B cell (primary cell): ENCODE measurements around the gene EEA1. TPM values are rescaled to one million over a fixed set of nuclear protein-coding genes. Genes with fewer than 3 reads are reported as not detected.

Source experiments
- ATAC-seq: fragments of 200-7000 bp; cut with Tn5 transposase; one replicate; pipeline ENCODE4 v1.10.0; 2021; ENCODE audit warnings: low read depth, mild to moderate bottlenecking, moderate number of reproducible peaks, moderate library complexity
- CTCF ChIA-PET: fragments of 350-600 bp; sonication (Branson Sonifier 250); formaldehyde crosslinking; loops from one replicate; lab custom pipeline; 2021; ENCODE audit warnings: antibody characterized with exemption, inconsistent platforms; lab: Charles Lee
- POLR2A ChIA-PET: fragments of 350-600 bp; sonication (Branson Sonifier 250); formaldehyde crosslinking; loops from one replicate; lab custom pipeline; 2021; ENCODE audit warnings: antibody characterized with exemption; lab: Charles Lee
- DNase-seq: peaks from one replicate; pipeline ENCODE4 v3.0.0; 2013
- H2AFZ ChIP-seq: 2 replicates; pipeline ENCODE4 v1.6.1; 2012; ENCODE audit warnings: mild to moderate bottlenecking, low read depth, low read length; ENCODE audit not compliant: insufficient read depth, poor library complexity, severe bottlenecking
- H3K27ac ChIP-seq, 2 donors: 1 replicate in 1 of 2; 2 replicates in 1 of 2; pipeline ENCODE4 v1.5.1; 2012 to 2013; ENCODE audit warnings: low read length in 2 of 2, mild to moderate bottlenecking in 2 of 2, moderate library complexity in 1 of 2
- H3K27me3 ChIP-seq, 4 experiments: fragments of 200-600 bp in 1 of 4; sonication (generic) in 1 of 4; replicated peaks in 1 of 4; 1 replicate in 2 of 4; 2 replicates in 2 of 4; pipeline versions ENCODE4 v1.6.1 to v1.7.0; 2013 to 2016; ENCODE audit warnings: low read length in 3 of 4, mild to moderate bottlenecking in 2 of 4, mixed read lengths in 1 of 4, moderate library complexity in 1 of 4; ENCODE audit not compliant: insufficient read depth in 4 of 4, control insufficient read depth in 3 of 4; ENCODE audit errors: control extremely low read depth in 1 of 4
- H3K36me3 ChIP-seq, 2 experiments: replicated peaks in 1 of 2; 1 replicate in 1 of 2; 2 replicates in 1 of 2; pipeline versions ENCODE4 v1.6.1 to v1.7.1; 2013; ENCODE audit warnings: low read length in 1 of 2; ENCODE audit not compliant: insufficient read depth in 2 of 2, control insufficient read depth in 1 of 2; ENCODE audit errors: control extremely low read depth in 1 of 2, extremely low read depth in 1 of 2
- H3K4me1 ChIP-seq, 2 donors: fragments of 200-600 bp in 1 of 2; sonication (generic) in 1 of 2; 1 replicate in 1 of 2; 2 replicates in 1 of 2; pipeline versions ENCODE4 v1.5.1 to v1.6.1; 2013 to 2017; ENCODE audit warnings: low read length in 2 of 2; ENCODE audit not compliant: control insufficient read depth in 2 of 2, insufficient read depth in 2 of 2
- H3K4me2 ChIP-seq: replicated peaks from 2 replicates; pipeline ENCODE3; 2012; ENCODE audit warnings: mild to moderate bottlenecking, low read depth, low read length; ENCODE audit not compliant: poor library complexity, severe bottlenecking
- H3K4me3 ChIP-seq, 5 experiments: fragments of 200-600 bp in 1 of 5; sonication (generic) in 1 of 5; 1 replicate in 3 of 5; 2 replicates in 2 of 5; pipeline versions ENCODE4 v1.5.1 to v1.7.0; 2011 to 2016; ENCODE audit warnings: low read length in 4 of 5, mild to moderate bottlenecking in 4 of 5, low read depth in 2 of 5, control low read depth in 1 of 5, moderate library complexity in 1 of 5; ENCODE audit not compliant: insufficient read depth in 1 of 5; ENCODE audit errors: control extremely low read depth in 1 of 5, extremely low read depth in 1 of 5
- H3K79me2 ChIP-seq: fragments of 200-600 bp; sonication (generic); one replicate; pipeline ENCODE4 v1.6.0; 2016; ENCODE audit warnings: low read length; ENCODE audit not compliant: control insufficient read depth, insufficient read depth
- H3K9ac ChIP-seq: fragments of 200-600 bp; sonication (generic); 2 replicates; pipeline ENCODE4 v1.6.1; 2017; ENCODE audit warnings: mild to moderate bottlenecking, low read length, moderate library complexity
- H3K9me3 ChIP-seq, 3 donors: one replicate each; pipeline versions ENCODE4 v1.6.1 to v1.7.1; 2013; ENCODE audit warnings: low read length in 2 of 3; ENCODE audit not compliant: control insufficient read depth in 2 of 3, insufficient read depth in 1 of 3; ENCODE audit errors: control extremely low read depth in 1 of 3
- H4K20me1 ChIP-seq: 2 replicates; pipeline ENCODE4 v1.6.0; 2012; ENCODE audit warnings: mild to moderate bottlenecking, low read length; ENCODE audit not compliant: insufficient read depth, control insufficient read depth, poor library complexity, severe bottlenecking
- H3K27ac Mint-ChIP-seq: one replicate; pipeline ENCODE4 v1.8.0; 2021; ENCODE audit warnings: mixed read lengths
- H3K27me3 Mint-ChIP-seq: one replicate; pipeline ENCODE4 v1.8.0; 2021; ENCODE audit warnings: mixed read lengths
- H3K4me1 Mint-ChIP-seq: one replicate; pipeline ENCODE4 v1.8.0; 2021; ENCODE audit warnings: mixed read lengths
- H3K4me3 Mint-ChIP-seq: one replicate; pipeline ENCODE4 v1.8.0; 2021; ENCODE audit warnings: mixed read lengths
- H3K9me3 Mint-ChIP-seq: one replicate; pipeline ENCODE4 v1.8.0; 2022; ENCODE audit warnings: mixed read lengths; ENCODE audit not compliant: insufficient read depth
- EZH2 ChIP-seq: IDR thresholded peaks from 2 replicates; pipeline ENCODE4 v1.6.1; 2012; ENCODE audit warnings: borderline replicate concordance, low read depth, mild to moderate bottlenecking, moderate library complexity, low read length; ENCODE audit not compliant: insufficient read depth, poor library complexity, severe bottlenecking
- WGBS: methylation state at CpG from one replicate; pipeline ENCODE4 v1.1.5; 2013; ENCODE audit warnings: missing lambda C conversion rate; ENCODE audit not compliant: insufficient coverage; 5-methylcytosine and 5-hydroxymethylcytosine counted together
- intact Hi-C: fragments of 100-400 bp; cut with micrococcal nuclease; formaldehyde crosslinking; loops from one replicate; pipeline ENCODE4 v1.10.0; 2022
- polyA plus RNA-seq: library from polyadenylated mRNA; depleted of rRNA; stranded (reverse); fragments of >200 nt; gene quantifications from 2 replicates; pipeline ENCODE4 v1.2.3, GENCODE V29; 2012
- total RNA-seq, 2 donors: library from RNA; stranded (reverse); fragments of 120-200 nt in 1 of 2; gene quantifications; 1 replicate in 1 of 2; 2 replicates in 1 of 2; pipeline versions ENCODE4 v1.2.3 to v1.2.4, GENCODE V29; 2013 to 2022
- TF ChIP-seq, protein P1 (sequence below): fragments of 200-600 bp; IDR thresholded peaks from one replicate; pipeline ENCODE4 v1.8.0; 2022; ENCODE audit warnings: antibody characterized with exemption, mild to moderate bottlenecking

EEA1 gene
- total and polyA plus RNA-seq, 2 donors (not counting 1 experiment from before 2014, with no cell fraction given), result 1.8 to 26.3 TPM

- no peaks in the 10 kb centered on the region for H3K36me3 ChIP-seq
- Mint-ChIP-seq H3K4me3 (no peak overlapping the region), H3K4me1 (peaks cover 18% of the 10 kb centered on the region), H3K9me3 (peaks cover 3% of the 10 kb centered on the region), H3K27ac (no peak overlapping the region), H3K27me3 (no peaks in the 10 kb centered on the region)
- intact Hi-C loops, result no loop called here
- H3K79me2 ChIP-seq, result peaks cover 6% of the 10 kb centered on the region
- peaks cover 0 to 12% (median 8%) of the 10 kb centered on the region in 3 donors for H3K9me3 ChIP-seq
- H2AFZ ChIP-seq, result peak overlapping the region; percentile 30
- CTCF ChIA-PET, result interaction anchor here (0.7 to 1.4 kb wide), 3 partner anchors 15 to 1164 kb away, joined by 3 read pairs; no protein-coding TSS in a partner anchor
- no peaks in the 10 kb centered on the region for H4K20me1 ChIP-seq
- POLR2A ChIA-PET, result interaction anchor here (2.0 kb wide), 1 partner anchor 9 kb away, joined by 4 read pairs; the partner anchor contains the start of gene EEA1
- H3K9ac ChIP-seq, result no peak overlapping the region
- H3K4me3 ChIP-seq, result no peak overlapping the region
- H3K27ac ChIP-seq, result no peak overlapping the region
- peaks cover 15 to 24% of the 10 kb centered on the region in 2 donors for H3K4me1 ChIP-seq
- TF ChIP-seq EZH2, result no peak
- TF ChIP-seq, protein P1, sequence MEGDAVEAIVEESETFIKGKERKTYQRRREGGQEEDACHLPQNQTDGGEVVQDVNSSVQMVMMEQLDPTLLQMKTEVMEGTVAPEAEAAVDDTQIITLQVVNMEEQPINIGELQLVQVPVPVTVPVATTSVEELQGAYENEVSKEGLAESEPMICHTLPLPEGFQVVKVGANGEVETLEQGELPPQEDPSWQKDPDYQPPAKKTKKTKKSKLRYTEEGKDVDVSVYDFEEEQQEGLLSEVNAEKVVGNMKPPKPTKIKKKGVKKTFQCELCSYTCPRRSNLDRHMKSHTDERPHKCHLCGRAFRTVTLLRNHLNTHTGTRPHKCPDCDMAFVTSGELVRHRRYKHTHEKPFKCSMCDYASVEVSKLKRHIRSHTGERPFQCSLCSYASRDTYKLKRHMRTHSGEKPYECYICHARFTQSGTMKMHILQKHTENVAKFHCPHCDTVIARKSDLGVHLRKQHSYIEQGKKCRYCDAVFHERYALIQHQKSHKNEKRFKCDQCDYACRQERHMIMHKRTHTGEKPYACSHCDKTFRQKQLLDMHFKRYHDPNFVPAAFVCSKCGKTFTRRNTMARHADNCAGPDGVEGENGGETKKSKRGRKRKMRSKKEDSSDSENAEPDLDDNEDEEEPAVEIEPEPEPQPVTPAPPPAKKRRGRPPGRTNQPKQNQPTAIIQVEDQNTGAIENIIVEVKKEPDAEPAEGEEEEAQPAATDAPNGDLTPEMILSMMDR, result no peak
- ATAC-seq (no peak), DNase-seq (no peak)
- H3K27me3 ChIP-seq, result no peaks in the 10 kb centered on the region
- WGBS, result no CpG with 5 or more reads among the region's 3 CpGs
- H3K4me2 ChIP-seq, result no peak overlapping the region
These were observed 8.9 kb upstream of the EEA1 start for GRCh38 chr12:92938018-92938417.

- CTCF ChIA-PET, result no interaction called here
- no peak overlapping the region for H3K4me3 Mint-ChIP-seq
- no peak overlapping the region for H2AFZ ChIP-seq
These were observed 4.5 kb upstream of the EEA1 start for GRCh38 chr12:92933606-92934005.

More at GRCh38 chr12:92933606-92934005, 4.5 kb upstream of the EEA1 start:
- Histone ChIP-seq H3K79me2 (no peaks in the 10 kb centered on the region), H3K9ac (no peak overlapping the region), H3K4me3 (no peak overlapping the region), H4K20me1 (no peaks in the 10 kb centered on the region), H3K27ac (no peak overlapping the region), H3K27me3 (no peaks in the 10 kb centered on the region), H3K4me2 (no peak overlapping the region), H3K36me3 (no peaks in the 10 kb centered on the region), H3K4me1 (peaks cover 5 to 7% of the 10 kb centered on the region in 2 donors), H3K9me3 (no peaks in the 10 kb centered on the region)
- POLR2A ChIA-PET, result no interaction called here
- ATAC-seq (no peak), DNase-seq (no peak)
- no peak overlapping the region for H3K27ac Mint-ChIP-seq
- TF ChIP-seq, protein P1, result no peak
- no peak for TF ChIP-seq EZH2
- H3K4me1 Mint-ChIP-seq, result peaks cover 10% of the 10 kb centered on the region
- H3K9me3 Mint-ChIP-seq, result no peaks in the 10 kb centered on the region
- H3K27me3 Mint-ChIP-seq, result no peaks in the 10 kb centered on the region
- WGBS, result 100% methylated on average over 3 of the region's 3 CpGs
- intact Hi-C loops, result no loop called here
